Measurements from ENCODE around the gene GNAL.

DNA sequence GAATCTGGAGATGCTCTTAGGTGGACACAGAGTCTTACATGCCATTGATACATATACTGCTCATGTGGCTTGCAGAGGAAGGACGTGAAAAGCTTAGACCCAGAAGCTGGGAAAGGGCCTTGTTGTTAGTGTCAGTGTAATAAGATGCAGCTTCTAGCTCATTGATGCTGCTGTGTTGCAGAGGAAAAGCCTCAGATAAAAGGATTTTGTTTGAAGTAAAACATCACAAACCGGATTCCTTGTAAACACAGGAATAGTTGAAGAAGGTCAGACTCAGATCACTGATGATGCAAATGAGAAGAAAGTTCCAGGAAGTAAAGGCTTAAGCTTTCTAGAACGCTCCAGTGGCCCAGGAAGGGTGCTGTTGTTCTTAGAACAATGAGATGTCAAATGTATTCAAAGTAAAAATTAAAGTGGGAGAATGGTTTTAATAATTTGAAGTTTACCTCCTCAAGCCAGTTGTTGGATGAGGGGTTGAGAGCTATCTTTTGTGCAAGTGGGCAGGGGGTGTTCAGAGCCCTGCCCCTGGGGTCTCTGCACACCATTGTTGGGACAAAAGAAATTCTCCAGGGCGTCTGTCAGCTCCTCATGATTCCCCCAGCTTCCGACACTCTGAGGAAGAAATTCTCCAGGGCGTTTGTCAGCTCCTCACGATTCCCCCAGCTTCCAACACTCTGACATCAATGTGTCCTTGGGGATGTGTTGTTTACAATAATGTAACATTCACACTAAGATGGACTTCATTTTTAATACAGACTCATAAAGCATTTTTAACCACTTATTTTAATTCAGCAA is 100.8 kb downstream of the GNAL start:
- TF ChIP-seq, protein P1, sequence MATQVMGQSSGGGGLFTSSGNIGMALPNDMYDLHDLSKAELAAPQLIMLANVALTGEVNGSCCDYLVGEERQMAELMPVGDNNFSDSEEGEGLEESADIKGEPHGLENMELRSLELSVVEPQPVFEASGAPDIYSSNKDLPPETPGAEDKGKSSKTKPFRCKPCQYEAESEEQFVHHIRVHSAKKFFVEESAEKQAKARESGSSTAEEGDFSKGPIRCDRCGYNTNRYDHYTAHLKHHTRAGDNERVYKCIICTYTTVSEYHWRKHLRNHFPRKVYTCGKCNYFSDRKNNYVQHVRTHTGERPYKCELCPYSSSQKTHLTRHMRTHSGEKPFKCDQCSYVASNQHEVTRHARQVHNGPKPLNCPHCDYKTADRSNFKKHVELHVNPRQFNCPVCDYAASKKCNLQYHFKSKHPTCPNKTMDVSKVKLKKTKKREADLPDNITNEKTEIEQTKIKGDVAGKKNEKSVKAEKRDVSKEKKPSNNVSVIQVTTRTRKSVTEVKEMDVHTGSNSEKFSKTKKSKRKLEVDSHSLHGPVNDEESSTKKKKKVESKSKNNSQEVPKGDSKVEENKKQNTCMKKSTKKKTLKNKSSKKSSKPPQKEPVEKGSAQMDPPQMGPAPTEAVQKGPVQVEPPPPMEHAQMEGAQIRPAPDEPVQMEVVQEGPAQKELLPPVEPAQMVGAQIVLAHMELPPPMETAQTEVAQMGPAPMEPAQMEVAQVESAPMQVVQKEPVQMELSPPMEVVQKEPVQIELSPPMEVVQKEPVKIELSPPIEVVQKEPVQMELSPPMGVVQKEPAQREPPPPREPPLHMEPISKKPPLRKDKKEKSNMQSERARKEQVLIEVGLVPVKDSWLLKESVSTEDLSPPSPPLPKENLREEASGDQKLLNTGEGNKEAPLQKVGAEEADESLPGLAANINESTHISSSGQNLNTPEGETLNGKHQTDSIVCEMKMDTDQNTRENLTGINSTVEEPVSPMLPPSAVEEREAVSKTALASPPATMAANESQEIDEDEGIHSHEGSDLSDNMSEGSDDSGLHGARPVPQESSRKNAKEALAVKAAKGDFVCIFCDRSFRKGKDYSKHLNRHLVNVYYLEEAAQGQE (IDR thresholded peaks at IDR 0.05) = no peak
- TF ChIP-seq, protein P2, sequence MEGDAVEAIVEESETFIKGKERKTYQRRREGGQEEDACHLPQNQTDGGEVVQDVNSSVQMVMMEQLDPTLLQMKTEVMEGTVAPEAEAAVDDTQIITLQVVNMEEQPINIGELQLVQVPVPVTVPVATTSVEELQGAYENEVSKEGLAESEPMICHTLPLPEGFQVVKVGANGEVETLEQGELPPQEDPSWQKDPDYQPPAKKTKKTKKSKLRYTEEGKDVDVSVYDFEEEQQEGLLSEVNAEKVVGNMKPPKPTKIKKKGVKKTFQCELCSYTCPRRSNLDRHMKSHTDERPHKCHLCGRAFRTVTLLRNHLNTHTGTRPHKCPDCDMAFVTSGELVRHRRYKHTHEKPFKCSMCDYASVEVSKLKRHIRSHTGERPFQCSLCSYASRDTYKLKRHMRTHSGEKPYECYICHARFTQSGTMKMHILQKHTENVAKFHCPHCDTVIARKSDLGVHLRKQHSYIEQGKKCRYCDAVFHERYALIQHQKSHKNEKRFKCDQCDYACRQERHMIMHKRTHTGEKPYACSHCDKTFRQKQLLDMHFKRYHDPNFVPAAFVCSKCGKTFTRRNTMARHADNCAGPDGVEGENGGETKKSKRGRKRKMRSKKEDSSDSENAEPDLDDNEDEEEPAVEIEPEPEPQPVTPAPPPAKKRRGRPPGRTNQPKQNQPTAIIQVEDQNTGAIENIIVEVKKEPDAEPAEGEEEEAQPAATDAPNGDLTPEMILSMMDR (IDR thresholded peaks at IDR 0.05; ENCODE audit: low read depth, low read length, missing input control) = no peak
- TF ChIP-seq, protein P3, sequence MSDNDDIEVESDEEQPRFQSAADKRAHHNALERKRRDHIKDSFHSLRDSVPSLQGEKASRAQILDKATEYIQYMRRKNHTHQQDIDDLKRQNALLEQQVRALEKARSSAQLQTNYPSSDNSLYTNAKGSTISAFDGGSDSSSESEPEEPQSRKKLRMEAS (IDR thresholded peaks at IDR 0.05) = no peak
- TF ChIP-seq TAF1 (conservative IDR thresholded peaks at IDR 0.05) (no peak), FOXA2 (IDR thresholded peaks at IDR 0.05) (no peak), SP1 (IDR thresholded peaks at IDR 0.05) (no peak), GABPA (IDR thresholded peaks at IDR 0.05 in 1 of 2, conservative IDR thresholded peaks at IDR 0.05 in 1 of 2) (no peak), HNF4A (conservative IDR thresholded peaks at IDR 0.05) (no peak), YY1 (IDR thresholded peaks at IDR 0.05) (no peak), EGR1 (IDR thresholded peaks at IDR 0.05; ENCODE audit: low read depth in 2 of 2) (no peak), NR2F2 (IDR thresholded peaks at IDR 0.05) (no peak)
- TF ChIP-seq, protein P4, sequence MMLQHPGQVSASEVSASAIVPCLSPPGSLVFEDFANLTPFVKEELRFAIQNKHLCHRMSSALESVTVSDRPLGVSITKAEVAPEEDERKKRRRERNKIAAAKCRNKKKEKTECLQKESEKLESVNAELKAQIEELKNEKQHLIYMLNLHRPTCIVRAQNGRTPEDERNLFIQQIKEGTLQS (IDR thresholded peaks at IDR 0.05) = no peak
- TF ChIP-seq, protein P5, sequence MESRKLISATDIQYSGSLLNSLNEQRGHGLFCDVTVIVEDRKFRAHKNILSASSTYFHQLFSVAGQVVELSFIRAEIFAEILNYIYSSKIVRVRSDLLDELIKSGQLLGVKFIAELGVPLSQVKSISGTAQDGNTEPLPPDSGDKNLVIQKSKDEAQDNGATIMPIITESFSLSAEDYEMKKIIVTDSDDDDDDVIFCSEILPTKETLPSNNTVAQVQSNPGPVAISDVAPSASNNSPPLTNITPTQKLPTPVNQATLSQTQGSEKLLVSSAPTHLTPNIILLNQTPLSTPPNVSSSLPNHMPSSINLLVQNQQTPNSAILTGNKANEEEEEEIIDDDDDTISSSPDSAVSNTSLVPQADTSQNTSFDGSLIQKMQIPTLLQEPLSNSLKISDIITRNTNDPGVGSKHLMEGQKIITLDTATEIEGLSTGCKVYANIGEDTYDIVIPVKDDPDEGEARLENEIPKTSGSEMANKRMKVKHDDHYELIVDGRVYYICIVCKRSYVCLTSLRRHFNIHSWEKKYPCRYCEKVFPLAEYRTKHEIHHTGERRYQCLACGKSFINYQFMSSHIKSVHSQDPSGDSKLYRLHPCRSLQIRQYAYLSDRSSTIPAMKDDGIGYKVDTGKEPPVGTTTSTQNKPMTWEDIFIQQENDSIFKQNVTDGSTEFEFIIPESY (IDR thresholded peaks at IDR 0.05) = no peak

All from liver (tissue), 3 donors.